Measurements from ENCODE around the gene TPBGL.

GRCh38 chr11:75276186-75276585, 35.6 kb downstream of the TPBGL start:
- TF ChIP-seq POLR2A (IDR thresholded peaks at IDR 0.05) (no peak), CTCF (IDR thresholded peaks at IDR 0.05) (no peak), EP300 (IDR thresholded peaks at IDR 0.05; ENCODE audit: low read depth) (no peak), POLR2AphosphoS5 (IDR thresholded peaks at IDR 0.05) (no peak)
